Ramos (cell line): ENCODE results near the gene CWF19L2.
"Not testable (repeated sequence)": the region's sequence is repeated elsewhere in the genome, so short reads cannot be mapped to it uniquely, and the experiment has no call there.

Experiments
- in situ Hi-C: fragments of 300-500 bp; cut with MboI; formaldehyde crosslinking; loops from one replicate; pipeline ENCODE4 v1.14.3; 2022; ENCODE audit warnings: low sequenced_read_pairs; ENCODE audit not compliant: unreplicated experiment

CWF19L2 gene

DNA sequence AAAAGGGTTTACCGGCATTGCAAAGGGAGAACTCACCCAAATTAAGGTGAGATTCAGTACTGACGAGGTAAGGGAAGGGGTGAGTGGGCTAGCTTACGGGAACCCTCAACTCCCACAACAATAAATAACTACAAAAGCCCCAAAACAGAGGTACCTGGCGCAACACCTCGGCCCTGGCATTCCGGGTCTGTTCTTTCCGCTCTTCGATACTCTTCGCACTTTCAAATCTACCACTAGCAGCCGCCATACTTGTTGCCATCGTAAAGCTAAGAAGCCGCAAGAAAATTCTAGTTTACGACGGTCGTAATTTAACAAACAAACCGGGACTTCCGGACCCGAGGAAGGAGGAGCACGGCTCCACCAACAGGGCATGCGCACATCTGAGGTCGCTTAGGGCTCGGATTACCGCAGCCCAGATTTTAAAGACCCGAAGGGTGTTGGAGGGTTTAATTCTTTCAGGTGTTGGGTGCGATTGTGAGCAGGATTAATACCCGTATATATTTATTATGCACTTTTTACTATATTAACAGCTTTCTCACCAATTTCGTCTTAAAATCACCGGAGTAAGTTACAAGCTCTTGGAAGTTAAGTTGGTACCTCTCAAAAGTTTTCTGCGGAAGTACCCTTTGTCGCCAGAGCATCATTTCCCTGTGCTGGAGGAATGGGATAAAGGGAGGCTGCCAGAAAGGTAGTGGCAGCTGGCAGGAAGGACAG, at the start of gene CWF19L2:
Gene CWF19L2 (minus strand): TSS at position 268 of the 714 bp plus-strand sequence. CDS start 9 bp downstream, at position 259.
- in situ Hi-C loops = no loop called here

- in situ Hi-C loops = no loop called here
These were observed 48.1 kb upstream of the CWF19L2 start for GRCh38 chr11:107505647-107506225.

GRCh38 chr11:107504981-107505380, 47.4 kb upstream of the CWF19L2 start:
- in situ Hi-C loops = no loop called here

DNA sequence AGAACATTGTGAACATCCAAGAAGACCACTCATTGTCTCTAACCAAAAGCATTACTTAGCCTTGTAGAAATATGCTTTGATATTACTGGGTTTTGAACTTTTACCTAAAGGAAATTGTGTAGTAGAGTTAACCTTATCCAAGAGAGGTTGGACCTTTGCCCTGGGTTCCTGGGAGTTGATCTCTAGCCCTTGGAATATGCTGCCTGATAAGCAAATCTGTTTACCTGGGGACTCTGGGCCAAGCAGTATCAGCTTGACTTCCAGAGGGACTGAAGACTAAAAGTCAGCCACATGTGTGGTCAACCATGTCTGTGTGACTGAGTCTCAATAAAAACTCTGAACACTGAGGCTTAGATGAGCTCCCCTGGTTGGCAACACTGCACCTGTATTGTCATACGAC, 44.1 kb upstream of the CWF19L2 start:
- in situ Hi-C loops = no loop called here

DNA sequence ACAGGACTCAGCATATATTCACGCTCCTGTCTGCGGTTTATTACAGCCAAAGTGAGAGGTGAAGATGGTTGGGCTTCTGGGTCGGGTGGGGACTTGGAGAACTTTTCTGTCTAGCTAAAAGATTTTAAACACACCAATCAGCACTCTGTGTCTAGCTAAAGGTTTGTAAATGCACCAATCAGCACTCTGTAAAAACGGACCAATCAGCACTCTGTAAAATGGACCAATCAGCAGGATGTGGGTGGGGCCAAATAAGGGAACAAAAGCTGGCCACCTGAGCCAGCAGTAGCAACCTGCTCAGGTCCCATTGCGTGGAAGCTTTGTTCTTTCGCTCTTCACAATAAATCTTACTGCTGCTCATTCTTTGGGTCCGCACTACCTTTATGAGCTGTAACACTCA, 39.7 kb upstream of the CWF19L2 start:
- in situ Hi-C loops = not testable (repeated sequence)

GRCh38 chr11:107496011-107496410, 38.4 kb upstream of the CWF19L2 start:
- in situ Hi-C loops = no loop called here

DNA sequence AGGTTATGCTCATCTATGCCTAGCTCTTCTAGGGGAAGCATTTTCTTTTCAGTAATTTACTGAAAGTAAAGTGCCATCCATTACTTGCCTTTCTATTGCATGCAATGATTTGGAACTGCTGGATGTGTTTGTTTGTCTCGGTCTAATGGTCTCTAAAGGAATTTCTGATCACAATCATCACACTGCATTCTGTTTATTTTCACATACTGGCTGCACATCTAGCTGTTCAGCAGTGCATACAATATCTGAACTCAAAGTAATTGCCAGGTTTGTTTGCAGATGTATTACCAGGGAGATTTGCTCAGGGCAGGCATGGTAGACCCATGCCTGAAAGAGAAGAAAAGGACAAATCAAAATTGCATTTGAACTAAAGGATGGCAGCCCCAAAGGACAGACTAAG, 36.4 kb upstream of the CWF19L2 start:
- in situ Hi-C loops = no loop called here

GRCh38 chr11:107493117-107493516, 35.5 kb upstream of the CWF19L2 start:
- in situ Hi-C loops = no loop called here

DNA sequence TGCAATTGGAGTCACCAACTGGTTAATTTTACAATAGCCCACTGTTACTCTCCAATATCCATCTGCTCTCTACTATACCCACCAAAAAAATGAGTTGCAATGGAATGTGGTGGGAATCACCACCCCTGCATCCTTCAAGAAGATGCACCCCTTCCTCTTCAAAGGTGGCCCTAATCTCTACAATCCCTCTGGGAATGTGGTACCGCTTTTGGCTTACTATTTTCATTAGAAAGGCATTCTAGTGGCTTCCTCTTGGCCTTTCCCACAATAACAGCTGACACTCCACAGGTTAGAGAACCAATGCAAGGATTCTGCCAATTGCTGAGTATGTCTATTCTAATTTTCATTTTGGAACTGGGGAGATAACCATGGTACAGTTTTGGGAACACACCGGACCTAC, 33.2 kb upstream of the CWF19L2 start:
- in situ Hi-C loops = no loop called here

- in situ Hi-C loops = no loop called here
These were observed 24.6 kb upstream of the CWF19L2 start for GRCh38 chr11:107482234-107482633.

GRCh38 chr11:107478922-107479321, 21.3 kb upstream of the CWF19L2 start:
- in situ Hi-C loops = no loop called here

DNA sequence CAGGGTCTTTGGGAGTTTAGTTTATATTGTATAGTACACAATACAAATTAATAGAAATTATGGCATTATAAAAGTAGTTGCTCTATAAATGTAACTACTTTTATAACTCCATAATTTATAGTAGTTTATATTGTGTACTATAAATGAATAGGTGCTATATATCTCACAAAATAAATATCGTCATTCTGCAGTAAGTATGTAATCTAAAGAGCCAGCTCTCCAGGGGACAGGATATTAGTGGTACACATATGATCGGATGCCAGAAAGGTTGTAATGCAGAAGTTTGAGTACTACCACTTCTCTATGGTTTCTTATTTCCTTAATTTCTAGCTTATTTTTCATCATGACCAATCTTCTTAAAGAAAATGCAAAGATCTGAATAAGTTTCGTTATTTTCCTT, 20.2 kb upstream of the CWF19L2 start:
- in situ Hi-C loops = no loop called here

- in situ Hi-C loops = no loop called here
These were observed 16.2 kb upstream of the CWF19L2 start for GRCh38 chr11:107473792-107474191.

GRCh38 chr11:107472966-107473365, 15.3 kb upstream of the CWF19L2 start:
- in situ Hi-C loops = no loop called here

DNA sequence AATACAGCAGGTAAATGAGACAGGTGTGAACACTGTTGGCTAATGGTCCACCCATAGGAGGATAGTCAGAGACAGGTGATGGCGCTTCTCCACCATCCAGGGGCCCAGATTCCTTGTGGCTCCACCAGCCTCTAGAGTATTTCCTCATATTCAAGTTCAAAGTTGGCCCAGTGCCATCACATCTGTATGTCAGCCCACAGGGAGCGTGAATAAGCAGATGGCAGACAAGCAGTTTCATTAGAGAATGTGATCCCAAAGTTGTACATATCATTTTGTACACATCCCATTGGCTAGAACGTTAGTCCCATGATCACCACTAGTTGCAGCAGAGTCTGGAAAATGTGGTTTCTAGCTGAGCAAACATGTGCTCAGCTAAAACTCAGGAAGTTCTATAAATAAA, 11.0 kb upstream of the CWF19L2 start:
- in situ Hi-C loops = no loop called here

DNA sequence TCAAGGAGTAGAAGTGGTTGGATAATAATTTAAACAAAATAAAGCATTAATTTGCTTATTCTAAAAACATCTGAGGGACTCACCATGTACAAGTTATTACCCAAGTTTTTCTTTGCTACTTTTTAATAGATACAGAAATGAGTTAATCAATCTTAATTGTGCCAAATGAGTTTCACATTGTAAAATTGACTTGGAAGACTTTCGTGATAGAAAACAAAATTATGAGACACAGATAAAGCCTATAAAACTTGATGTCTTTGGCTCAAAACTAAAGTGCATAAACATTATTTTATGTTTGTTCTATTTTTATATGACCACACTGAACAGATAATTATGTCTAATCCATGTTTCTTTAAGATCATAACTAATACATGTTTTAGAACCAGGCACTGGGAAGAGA, 10.1 kb upstream of the CWF19L2 start:
- in situ Hi-C loops = no loop called here

DNA sequence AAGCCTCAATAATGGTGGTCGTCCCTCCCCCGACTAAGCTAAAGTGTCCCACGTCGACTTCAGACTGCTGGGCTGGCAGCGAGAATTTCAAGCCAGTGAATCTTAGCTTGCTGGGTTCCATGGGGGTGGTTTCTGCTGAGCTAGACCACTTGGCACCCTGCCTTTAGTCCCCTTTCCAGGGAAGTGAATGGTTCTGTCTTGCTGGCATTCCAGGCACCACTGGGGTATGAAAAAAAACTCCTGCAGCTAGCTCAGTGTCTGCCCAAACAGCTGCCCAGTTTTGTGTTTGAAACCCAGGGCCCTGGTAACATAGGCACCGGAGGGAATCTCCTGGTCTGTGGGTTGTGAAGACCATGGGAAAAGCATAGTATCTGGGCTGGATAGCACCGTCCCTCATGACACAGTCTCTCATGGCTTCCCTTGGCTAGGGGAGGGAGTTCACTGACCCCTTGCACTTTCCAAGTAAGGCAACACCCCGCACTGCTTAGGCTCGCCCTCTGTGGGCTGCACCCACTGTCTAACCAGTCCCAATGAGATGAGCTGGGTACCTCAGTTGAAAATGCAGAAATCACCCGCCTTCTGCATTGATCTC, 8.7 kb upstream of the CWF19L2 start:
- in situ Hi-C loops = not testable (repeated sequence)

- in situ Hi-C loops = no loop called here
These were observed 444 bp downstream of the CWF19L2 start for GRCh38 chr11:107457205-107457557.

DNA sequence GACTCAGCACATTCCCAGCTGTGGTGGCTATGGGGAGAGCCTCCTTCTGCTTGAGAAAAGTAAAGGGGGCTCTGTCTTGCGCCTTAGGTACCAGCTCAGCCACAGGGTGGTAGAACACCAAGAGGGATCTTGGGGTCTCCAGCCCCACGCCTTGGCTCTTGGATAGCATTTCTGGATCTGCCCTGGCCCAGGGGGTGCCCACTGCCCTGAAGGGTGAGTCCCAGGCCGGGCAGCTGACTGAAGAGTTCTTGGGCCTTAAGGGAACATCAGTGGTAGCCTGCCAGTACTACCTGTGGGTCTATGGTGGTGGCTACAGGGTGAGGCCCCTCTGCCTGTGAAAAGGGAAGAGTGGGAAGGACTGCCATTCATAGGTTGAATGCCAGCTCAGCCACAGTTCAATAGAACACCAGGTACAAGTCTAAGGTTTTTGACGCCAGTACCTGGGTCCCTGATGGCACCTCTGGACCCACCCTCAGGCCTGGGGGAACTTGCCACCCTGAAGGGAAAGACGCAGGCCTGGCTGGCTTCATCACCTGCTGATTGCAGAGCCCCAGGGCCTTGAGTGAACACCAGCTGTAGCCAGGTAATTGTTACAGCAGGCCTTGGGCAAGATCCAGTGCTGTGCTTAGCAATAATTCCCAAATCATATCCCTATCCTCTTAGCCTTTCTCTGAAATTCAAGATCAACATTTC, 3.9 kb downstream of the CWF19L2 start:
- in situ Hi-C loops = no loop called here

GRCh38 chr11:107446822-107447431, 10.7 kb downstream of the CWF19L2 start:
- in situ Hi-C loops = no loop called here

- in situ Hi-C loops = no loop called here
These were observed 14.9 kb downstream of the CWF19L2 start for GRCh38 chr11:107442715-107443215.
